HL-60 (cell line): ENCODE results near the gene ZNF236.

Source experiments
- CTCF ChIP-seq: IDR thresholded peaks from one replicate; pipeline ENCODE4 v1.5.1; 2011; ENCODE audit warnings: low read length, control low read depth, inconsistent platforms; ENCODE audit not compliant: insufficient read depth
- GABPA ChIP-seq: IDR thresholded peaks from 2 replicates; pipeline ENCODE4 v1.6.1; 2012; ENCODE audit warnings: low read depth
- POLR2AphosphoS5 ChIP-seq: IDR thresholded peaks from 2 replicates; pipeline ENCODE4 v1.6.1; 2012; ENCODE audit warnings: low read depth
- REST ChIP-seq: IDR thresholded peaks from 2 replicates; pipeline ENCODE4 v1.6.1; 2012; ENCODE audit warnings: low read depth; ENCODE audit not compliant: insufficient replicate concordance

- TF ChIP-seq REST: no peak
- peak; percentile 17 for TF ChIP-seq CTCF
- TF ChIP-seq POLR2AphosphoS5: no peak
- no peak for TF ChIP-seq GABPA
These were observed 25.6 kb downstream of the ZNF236 start for GRCh38 chr18:76847916-76848315.
